Common myeloid progenitor, CD34-positive (primary cell): ENCODE data around the gene THOC6.

ENCODE experiments used
- CTCF ChIA-PET: fragments of 350-600 bp; sonication (Branson Sonifier 250); formaldehyde crosslinking; loops from one replicate; lab custom pipeline; 2021; ENCODE audit warnings: antibody characterized with exemption; lab: Charles Lee
- POLR2A ChIA-PET: fragments of 350-600 bp; sonication (Branson Sonifier 250); formaldehyde crosslinking; loops from one replicate; lab custom pipeline; 2021; ENCODE audit warnings: antibody characterized with exemption; lab: Charles Lee
- DNase-seq, 3 donors: peaks; one replicate each; pipeline versions ENCODE4 v3.0.0 to v3.0.0-alpha.2; 2013
- H3K27ac ChIP-seq, 2 experiments: 1 replicate in 1 of 2; 2 replicates in 1 of 2; pipeline ENCODE4 v1.7.0; 2013; ENCODE audit warnings: inconsistent platforms in 2 of 2, low read length in 2 of 2, mild to moderate bottlenecking in 2 of 2, low read depth in 1 of 2, moderate library complexity in 1 of 2; ENCODE audit not compliant: severe bottlenecking in 2 of 2, insufficient read depth in 1 of 2, poor library complexity in 1 of 2
- H3K27me3 ChIP-seq, 5 experiments: replicated peaks in 2 of 5; 1 replicate in 3 of 5; 2 replicates in 2 of 5; pipeline versions ENCODE4 v1.6.1 to v1.7.0; 2013; ENCODE audit warnings: low read length in 4 of 5, mild to moderate bottlenecking in 2 of 5, moderate library complexity in 2 of 5, inconsistent platforms in 1 of 5; ENCODE audit not compliant: insufficient read depth in 5 of 5, control insufficient read depth in 4 of 5
- H3K36me3 ChIP-seq, 4 experiments: 1 replicate in 2 of 4; 2 replicates in 2 of 4; pipeline versions ENCODE4 v1.6.1 to v1.7.0; 2013; ENCODE audit warnings: low read length in 3 of 4, control low read depth in 1 of 4, mild to moderate bottlenecking in 1 of 4; ENCODE audit not compliant: control insufficient read depth in 4 of 4, insufficient read depth in 4 of 4
- H3K4me1 ChIP-seq, 4 experiments: 1 replicate in 3 of 4; 2 replicates in 1 of 4; pipeline versions ENCODE4 v1.6.1 to v1.7.1; 2013; ENCODE audit warnings: low read length in 3 of 4, mild to moderate bottlenecking in 3 of 4, control low read depth in 1 of 4, inconsistent platforms in 1 of 4, moderate library complexity in 1 of 4; ENCODE audit not compliant: control insufficient read depth in 4 of 4, insufficient read depth in 4 of 4; ENCODE audit errors: control extremely low read depth in 1 of 4
- H3K4me3 ChIP-seq, 7 experiments: 1 replicate in 4 of 7; 2 replicates in 3 of 7; pipeline versions ENCODE4 v1.5.1 to v1.7.0; 2013; ENCODE audit warnings: mild to moderate bottlenecking in 7 of 7, low read length in 6 of 7, moderate library complexity in 6 of 7, inconsistent platforms in 2 of 7, low read depth in 2 of 7, control low read depth in 1 of 7; ENCODE audit not compliant: insufficient read depth in 4 of 7, control insufficient read depth in 1 of 7; ENCODE audit errors: extremely low read depth in 1 of 7
- H3K9me3 ChIP-seq, 5 experiments: 1 replicate in 4 of 5; 2 replicates in 1 of 5; pipeline versions ENCODE4 v1.6.1 to v1.7.1; 2013; ENCODE audit warnings: low read length in 4 of 5, mild to moderate bottlenecking in 2 of 5, inconsistent platforms in 1 of 5, low read depth in 1 of 5, moderate library complexity in 1 of 5; ENCODE audit not compliant: control insufficient read depth in 4 of 5, insufficient read depth in 2 of 5; ENCODE audit errors: control extremely low read depth in 1 of 5
- WGBS: methylation state at CpG from one replicate; pipeline ENCODE4 v1.1.5; 2013; ENCODE audit not compliant: insufficient coverage; 5-methylcytosine and 5-hydroxymethylcytosine counted together

THOC6 gene

DNA sequence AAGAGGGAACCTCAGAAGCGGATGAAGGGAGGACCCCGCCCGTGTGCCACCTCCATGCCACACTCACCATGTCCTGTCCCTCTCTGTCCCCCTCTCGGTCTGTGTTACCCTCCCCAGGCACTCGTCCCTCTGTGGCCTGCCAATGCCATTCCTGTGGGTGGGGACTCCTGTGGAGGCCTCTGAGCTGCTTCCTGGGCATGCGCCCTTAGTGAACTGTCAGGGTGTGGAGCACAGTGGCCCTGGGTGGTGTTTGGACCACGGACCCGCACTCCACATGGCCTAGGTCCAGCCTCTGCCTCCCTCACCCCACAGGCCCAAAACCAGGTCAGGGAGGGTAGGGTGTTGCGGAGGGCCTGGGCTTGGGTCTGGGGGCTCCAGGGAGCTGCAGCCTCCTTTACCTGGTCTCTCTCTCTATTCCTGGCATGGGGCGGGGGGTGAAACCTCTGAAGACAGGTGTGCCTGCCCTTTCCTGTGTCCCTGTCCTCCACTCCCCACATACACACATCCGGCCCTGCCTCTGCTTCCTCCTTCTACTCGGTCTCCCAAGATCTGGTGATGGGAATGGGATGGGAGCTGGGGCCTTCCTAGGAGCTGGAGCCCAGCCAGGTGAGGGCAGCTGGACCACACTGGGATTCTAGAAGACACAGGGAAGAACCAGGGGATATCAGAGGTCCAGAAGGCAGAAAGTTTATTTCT, 32.1 kb upstream of the THOC6 start:
- Histone ChIP-seq H3K27me3 (no peaks in the 10 kb centered on the region), H3K9me3 (no peaks in the 10 kb centered on the region), H3K4me3 (no peak overlapping the region), H3K27ac (no peak overlapping the region), H3K4me1 (no peaks in the 10 kb centered on the region), H3K36me3 (no peaks in the 10 kb centered on the region)
- 95% methylated on average over 4 of the region's 12 CpGs for WGBS
- DNase-seq = no peak
- POLR2A ChIA-PET = no interaction called here
- CTCF ChIA-PET = interaction anchor here (1.1 kb wide), 1 partner anchor 20 kb away, joined by 3 read pairs; no protein-coding TSS in a partner anchor

DNA sequence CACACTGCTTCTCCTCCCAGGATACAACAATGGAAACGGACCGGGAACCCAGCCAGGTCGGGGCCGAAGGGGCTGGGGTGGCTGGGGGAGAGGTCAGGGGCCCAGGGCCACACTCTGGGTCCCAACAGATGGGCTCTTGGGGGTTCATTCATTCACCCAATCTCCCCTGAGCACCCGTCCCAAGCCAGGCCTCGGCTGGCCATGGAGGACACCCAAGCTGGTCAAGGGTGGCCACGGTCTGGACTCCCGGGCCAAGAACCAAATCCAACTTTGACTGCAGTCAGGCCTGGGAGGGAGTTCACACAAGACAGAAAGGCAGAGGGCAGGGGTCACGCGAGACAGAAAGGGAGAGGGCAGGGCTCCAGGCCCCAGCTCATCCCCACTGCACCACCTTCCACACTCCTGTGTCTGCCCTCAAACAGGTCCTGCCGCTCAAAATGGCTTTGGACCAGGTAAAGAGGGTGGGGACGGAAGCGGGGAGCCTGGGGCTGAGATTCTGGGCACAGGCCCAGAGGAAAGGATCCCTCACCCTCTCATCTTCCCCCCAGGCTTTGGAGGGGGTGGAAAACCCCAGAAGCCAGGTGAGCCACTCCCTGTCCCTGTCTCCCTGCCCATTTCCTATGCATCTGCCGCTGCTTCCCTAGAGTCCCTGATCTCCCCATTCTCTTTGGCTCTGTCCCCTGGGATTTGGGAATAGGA, 31.3 kb upstream of the THOC6 start:
- 98% methylated on average over 7 of the region's 14 CpGs for WGBS
- ChIA-PET POLR2A (no interaction called here), CTCF (interaction anchor here (0.6 to 1.1 kb wide), 2 partner anchors 9 to 21 kb away, joined by 3 read pairs; no protein-coding TSS in a partner anchor)
- Histone ChIP-seq H3K4me3 (no peak overlapping the region), H3K4me1 (no peaks in the 10 kb centered on the region), H3K27ac (no peak overlapping the region), H3K27me3 (no peaks in the 10 kb centered on the region), H3K36me3 (no peaks in the 10 kb centered on the region), H3K9me3 (no peaks in the 10 kb centered on the region)
- no peak for DNase-seq

DNA sequence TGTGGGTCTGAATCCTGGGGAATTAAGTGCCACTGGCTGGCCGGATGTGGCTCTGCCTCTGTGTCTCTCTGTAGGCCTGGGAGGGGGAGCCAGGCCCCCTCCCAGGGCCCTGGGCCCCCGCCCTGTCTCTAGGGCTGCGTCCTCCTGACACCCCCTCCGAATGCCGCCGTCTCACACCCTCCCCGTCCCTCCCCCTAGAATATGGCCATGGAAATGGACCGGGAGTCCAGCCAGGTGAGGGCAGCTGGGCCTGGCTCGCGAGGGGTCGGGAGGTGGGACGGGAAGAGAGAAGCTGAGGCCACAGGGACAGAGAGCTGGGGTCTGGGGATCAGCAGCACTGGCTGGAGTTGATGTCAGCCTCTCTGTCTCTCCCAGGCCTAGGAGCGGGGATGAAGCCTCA, 27.5 kb upstream of the THOC6 start:
- WGBS = 100% methylated on average over 7 of the region's 13 CpGs
- Histone ChIP-seq H3K36me3 (no peaks in the 10 kb centered on the region), H3K4me1 (no peaks in the 10 kb centered on the region), H3K27me3 (no peaks in the 10 kb centered on the region), H3K4me3 (no peak overlapping the region), H3K9me3 (no peaks in the 10 kb centered on the region), H3K27ac (no peak overlapping the region)
- CTCF ChIA-PET = interaction anchor here (1.1 to 1.8 kb wide), 3 partner anchors 8 to 35 kb away, joined by 3 read pairs; a partner anchor contains a TSS
- POLR2A ChIA-PET = no interaction called here
- DNase-seq = no peak

DNA sequence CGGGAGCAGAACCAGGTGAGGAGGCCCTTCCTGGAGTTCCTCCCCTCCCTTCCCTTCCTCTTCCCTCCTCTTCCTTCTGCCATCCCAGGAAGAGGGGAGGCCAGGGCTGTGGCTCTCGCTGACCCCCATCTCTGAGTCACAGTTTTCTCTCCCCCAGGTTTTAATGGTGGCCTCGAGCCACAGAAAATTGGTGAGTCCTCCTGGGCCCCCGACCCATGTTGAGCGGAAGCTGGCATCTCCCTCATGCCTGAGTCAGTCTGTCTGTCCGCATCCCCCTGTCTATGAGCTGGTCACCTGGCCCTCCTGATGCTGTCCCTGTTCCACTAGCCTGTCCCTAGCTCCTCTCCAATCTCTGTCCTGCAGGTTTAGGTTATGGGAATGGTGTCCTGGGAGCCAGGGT, 23.9 kb upstream of the THOC6 start:
- no peak overlapping the region for H3K27ac ChIP-seq
- no peaks in the 10 kb centered on the region for H3K9me3 ChIP-seq
- CTCF ChIA-PET = interaction anchor here (1.0 to 10.6 kb wide), 4 partner anchors 11 to 30 kb away, joined by 3 to 197 read pairs (median 55); partner anchors contain the start of genes CLDN6, HCFC1R1, THOC6 and TNFRSF12A
- DNase-seq = no peak
- no peak overlapping the region for H3K4me3 ChIP-seq
- no peaks in the 10 kb centered on the region for H3K27me3 ChIP-seq
- H3K4me1 ChIP-seq = peaks cover 0 to 6% (median 2%) of the 10 kb centered on the region in 4 experiments
- 100% methylated on average over 4 of the region's 6 CpGs for WGBS
- peaks cover 0 to 4% (median 1%) of the 10 kb centered on the region in 4 experiments for H3K36me3 ChIP-seq
- POLR2A ChIA-PET = no interaction called here

DNA sequence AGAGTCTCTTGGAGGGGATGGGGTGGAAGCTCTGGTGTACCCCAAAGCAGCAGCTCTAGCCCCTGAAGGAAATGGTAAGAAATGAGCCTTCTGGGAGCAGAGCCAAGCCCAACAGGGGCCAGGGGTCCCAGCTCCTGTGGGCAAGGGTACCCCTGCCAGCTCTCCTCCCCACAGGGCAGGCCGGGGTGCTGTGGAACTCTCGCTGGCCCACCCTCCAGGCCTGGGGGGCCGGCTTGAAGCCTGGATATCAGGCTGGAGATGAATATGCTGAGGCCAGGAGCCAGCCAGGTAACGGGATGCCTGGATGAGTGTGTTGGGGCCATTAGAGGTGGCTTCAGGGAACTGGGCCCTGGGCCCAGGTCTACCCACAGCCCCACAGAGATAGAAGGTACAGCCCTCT, 23.3 kb upstream of the THOC6 start:
- Histone ChIP-seq H3K4me1 (peaks cover 0 to 10% (median 5%) of the 10 kb centered on the region in 4 experiments), H3K36me3 (peaks cover 0 to 4% (median 1%) of the 10 kb centered on the region in 4 experiments), H3K4me3 (no peak overlapping the region), H3K27me3 (no peaks in the 10 kb centered on the region), H3K27ac (no peak overlapping the region), H3K9me3 (no peaks in the 10 kb centered on the region)
- WGBS = 93% methylated on average over 3 of the region's 4 CpGs
- POLR2A ChIA-PET = no interaction called here
- DNase-seq = no peak
- CTCF ChIA-PET = interaction anchor here (1.0 to 10.6 kb wide), 5 partner anchors 12 to 30 kb away, joined by 3 to 197 read pairs (median 9); partner anchors contain the start of genes CLDN6, HCFC1R1, THOC6 and TNFRSF12A

DNA sequence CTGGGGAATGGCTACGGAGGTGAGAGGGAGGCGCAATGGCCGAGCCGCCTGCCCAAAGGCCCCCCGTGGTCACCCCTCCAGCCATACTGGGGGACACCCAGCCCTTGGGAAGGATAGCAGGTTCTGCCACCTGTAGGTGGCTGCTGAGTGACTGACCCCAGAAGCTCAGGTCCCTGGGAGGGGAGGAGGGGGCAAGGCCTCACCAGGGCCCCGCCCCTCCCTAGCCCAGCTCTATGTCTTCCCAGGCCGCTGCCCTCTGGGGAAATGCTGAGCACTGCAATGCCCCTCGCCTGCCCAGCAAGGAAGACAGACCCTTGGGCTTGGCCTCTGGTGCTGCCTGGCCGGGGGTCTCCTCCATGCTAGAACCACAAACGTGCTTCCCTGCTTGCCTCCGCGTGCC, 22.5 kb upstream of the THOC6 start:
- H3K27ac ChIP-seq = no peak overlapping the region
- H3K4me1 ChIP-seq = peaks cover 0 to 18% (median 11%) of the 10 kb centered on the region in 4 experiments
- H3K27me3 ChIP-seq = no peaks in the 10 kb centered on the region
- no peaks in the 10 kb centered on the region for H3K9me3 ChIP-seq
- ChIA-PET POLR2A (no interaction called here), CTCF (interaction anchor here (1.1 to 10.6 kb wide), 5 partner anchors 13 to 170 kb away, joined by 4 to 197 read pairs (median 9); partner anchors contain the start of genes CLDN6, HCFC1R1, THOC6 and TNFRSF12A)
- H3K4me3 ChIP-seq = no peak overlapping the region
- DNase-seq = no peak
- 87% methylated on average over 7 of the region's 12 CpGs for WGBS
- peaks cover 0 to 4% (median 1%) of the 10 kb centered on the region in 4 experiments for H3K36me3 ChIP-seq
